ENCODE measurements around the gene PLCL1.

PLCL1 gene

GRCh38 chr2:197985029-197985638 lies 180.7 kb downstream of the PLCL1 start:
- DNase-seq (ENCODE audit: low spot score), result no peak

GRCh38 chr2:197986977-197987376 lies 182.6 kb downstream of the PLCL1 start:
- no peak for TF ChIP-seq CTCF (IDR thresholded peaks at IDR 0.05; ENCODE audit: extremely low read depth, missing control alignments)
- DNase-seq (ENCODE audit: low spot score), result no peak

More at GRCh38 chr2:197985029-197985638, 180.7 kb downstream of the PLCL1 start:
- no peak for TF ChIP-seq CTCF (IDR thresholded peaks at IDR 0.05; ENCODE audit: extremely low read depth, missing control alignments)

GRCh38 chr2:197990356-197990755 lies 186.0 kb downstream of the PLCL1 start:
- no peak for TF ChIP-seq CTCF (IDR thresholded peaks at IDR 0.05; ENCODE audit: extremely low read depth, missing control alignments)
- no peak for DNase-seq (ENCODE audit: low spot score)

- TF ChIP-seq CTCF (IDR thresholded peaks at IDR 0.05; ENCODE audit: extremely low read depth, missing control alignments), result no peak
- peak; percentile 25 for DNase-seq (ENCODE audit: low spot score)
These were observed 188.2 kb downstream of the PLCL1 start for GRCh38 chr2:197992482-197993133.

GRCh38 chr2:197993363-197993762 lies 189.0 kb downstream of the PLCL1 start:
- no peak for TF ChIP-seq CTCF (IDR thresholded peaks at IDR 0.05; ENCODE audit: extremely low read depth, missing control alignments)
- no peak for DNase-seq (ENCODE audit: low spot score)

- no peak for DNase-seq (ENCODE audit: low spot score)
These were observed 189.4 kb downstream of the PLCL1 start for GRCh38 chr2:197993830-197994229.

More at GRCh38 chr2:197993830-197994229, 189.4 kb downstream of the PLCL1 start:
- no peak for TF ChIP-seq CTCF (IDR thresholded peaks at IDR 0.05; ENCODE audit: extremely low read depth, missing control alignments)
